SK-N-SH treated with all-trans-retinoic acid at 6 μM for 48 hours (cell line): Measurements from ENCODE around the gene EMC8.
"Not testable (repeated sequence)": the region's sequence is repeated elsewhere in the genome, so short reads cannot be mapped to it uniquely, and the experiment has no call there.

Experiments used
- CREB5 ChIP-seq: fragments of 250-450 bp; sonication (Bioruptor Pico); IDR thresholded peaks from 2 replicates; pipeline ENCODE4 v1.5.1; 2020; ENCODE audit warnings: low read depth, mild to moderate bottlenecking, moderate library complexity
- ZFP3 ChIP-seq: fragments of 250-450 bp; sonication (Bioruptor Pico); IDR thresholded peaks from 2 replicates; pipeline ENCODE4 v1.5.0; 2020; ENCODE audit warnings: mild to moderate bottlenecking, moderate library complexity
- ZFP30 ChIP-seq: fragments of 450-650 bp; formaldehyde crosslinking; IDR thresholded peaks from 2 replicates; pipeline ENCODE4 v1.5.0; 2022; ENCODE audit warnings: mild to moderate bottlenecking, moderate library complexity

DNA sequence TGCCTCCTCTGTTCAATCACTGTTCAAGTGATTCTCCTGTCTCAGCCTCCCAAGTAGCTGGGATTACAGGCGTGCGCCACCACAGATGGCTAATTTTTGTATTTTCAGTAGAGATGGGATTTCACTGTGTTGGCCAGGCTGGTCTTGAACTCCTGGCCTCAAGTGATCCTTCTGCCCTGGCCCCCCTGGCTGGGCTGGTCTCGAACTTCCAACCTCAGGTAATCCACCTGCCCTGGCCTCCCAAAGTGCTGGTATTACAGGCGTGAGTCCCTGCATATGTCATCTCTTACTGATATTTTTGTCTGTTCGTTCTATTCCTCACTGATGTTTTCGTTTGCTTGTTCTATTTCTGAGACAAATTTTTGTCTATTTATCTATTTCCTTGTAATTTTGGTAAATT lies 17.9 kb upstream of the EMC8 start:
- TF ChIP-seq ZFP30, ZFP3, CREB5 (CRISPR knock-in tag): not testable (repeated sequence)
